Measurements from ENCODE around the gene CCDC116.
"Not testable (repeated sequence)": the region's sequence is repeated elsewhere in the genome, so short reads cannot be mapped to it uniquely, and the experiment has no call there.

Gene CCDC116, protein sequence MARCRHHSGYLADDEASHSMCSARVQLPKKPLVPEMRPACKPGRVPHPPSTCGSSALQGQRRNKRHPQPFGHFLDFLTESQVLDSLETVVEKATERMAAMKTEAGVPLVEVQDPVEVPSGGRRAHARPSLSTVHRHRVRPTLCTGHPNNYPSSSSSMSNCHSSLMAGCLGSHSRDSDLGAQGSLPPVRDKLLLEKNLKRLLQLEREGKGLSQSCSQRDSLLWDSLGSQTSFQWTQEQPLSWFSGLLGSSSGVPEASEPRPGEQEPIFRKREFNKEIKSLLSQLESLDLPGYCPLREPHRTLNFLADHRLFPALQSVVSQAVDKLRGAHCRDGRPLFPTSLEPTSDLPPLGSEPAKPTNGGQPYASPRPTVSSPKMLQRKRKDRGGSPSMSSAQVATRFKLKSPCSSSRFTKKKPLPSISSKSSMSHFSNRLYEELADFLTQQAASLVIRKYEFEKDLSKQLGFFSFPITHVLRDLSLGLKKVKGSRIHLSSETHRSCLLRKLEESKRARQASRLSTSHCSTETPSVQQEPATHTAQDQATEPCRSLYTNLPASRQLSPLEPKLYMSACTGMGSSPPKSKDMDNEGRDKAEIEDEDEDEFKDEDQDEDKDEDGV

DNA sequence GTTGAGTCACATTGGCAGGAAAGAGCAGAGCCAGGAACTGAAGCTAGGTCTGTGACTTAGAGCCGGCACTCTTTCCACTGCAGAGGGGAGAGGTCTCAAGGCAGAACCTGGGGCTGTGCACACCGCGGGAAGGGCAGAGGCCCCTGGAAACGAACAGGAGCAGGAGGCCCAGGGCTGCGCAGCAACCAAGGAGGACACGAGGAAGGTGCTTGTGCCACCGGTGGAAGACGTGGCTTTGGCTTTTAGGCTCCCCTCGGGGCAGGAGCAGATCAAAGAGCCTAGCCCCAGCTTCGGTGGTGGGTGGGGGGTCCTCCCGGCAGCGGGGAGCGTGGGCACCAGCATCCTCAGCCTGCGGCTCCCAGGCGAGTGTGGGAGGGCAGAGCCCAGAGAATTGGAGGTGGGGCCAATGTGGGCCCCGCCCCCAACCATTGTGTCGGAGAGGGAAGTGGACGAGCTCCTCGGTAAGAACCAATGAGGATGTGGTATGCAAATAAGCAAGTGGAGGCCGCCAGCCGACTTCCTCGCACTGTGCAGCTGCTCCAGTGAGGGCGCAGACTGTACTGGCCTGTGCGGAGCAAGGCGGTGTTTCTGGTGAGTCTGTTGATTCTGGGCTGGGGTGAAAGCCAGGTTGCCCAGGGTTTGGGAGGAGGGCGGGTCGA lies at the start of gene CCDC116:
Gene CCDC116 (plus strand): TSS at position 524 of the 659 bp plus-strand sequence. CDS start 422 bp downstream, outside the sequence.
- peak; percentile 69 for DNase-seq

DNA sequence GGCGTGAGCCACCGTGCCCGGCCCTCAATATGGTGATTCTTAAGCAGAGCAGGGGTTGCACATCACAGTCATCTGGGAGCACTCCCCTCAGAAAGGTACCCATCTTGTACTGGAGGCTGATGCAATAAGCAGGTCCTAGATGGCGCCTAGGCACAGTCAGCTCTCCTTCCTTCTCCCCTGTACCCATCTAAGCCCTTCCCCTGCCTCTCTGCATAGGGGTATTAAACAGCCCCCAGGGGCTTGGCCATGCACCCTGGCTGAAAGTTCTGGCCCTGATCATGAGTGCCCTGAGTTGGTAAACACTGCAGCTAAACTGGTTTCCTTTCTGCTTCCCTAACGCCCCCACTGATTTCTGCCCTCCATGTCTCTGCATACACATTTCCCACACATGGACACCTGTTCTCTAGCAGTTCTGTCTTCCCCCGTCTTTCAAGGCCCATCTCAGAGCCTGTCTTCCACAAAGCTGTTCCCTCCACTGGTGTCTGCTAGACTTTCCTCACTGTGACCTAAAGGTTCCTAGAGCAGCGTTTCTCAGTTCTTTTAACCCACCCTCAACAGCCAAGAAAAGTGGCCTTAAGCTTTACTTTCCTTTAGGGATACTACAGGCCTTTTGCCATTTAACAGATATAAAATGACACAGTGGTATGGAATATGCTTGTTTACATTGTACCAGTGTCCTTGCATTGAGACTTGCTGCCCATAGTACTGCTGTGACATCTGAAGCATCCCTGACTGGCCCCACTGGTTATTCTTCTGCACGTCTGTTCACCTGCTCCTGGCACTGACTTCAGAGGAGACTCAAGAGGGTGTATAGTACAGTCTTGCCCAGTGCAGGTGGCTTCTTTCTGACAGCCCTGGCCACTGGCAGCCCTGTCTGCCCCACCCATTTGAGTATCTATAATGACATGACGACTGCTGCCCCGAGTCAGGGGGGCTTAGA lies 49.5 kb upstream of the CCDC116 start:
- DNase-seq, result no peak

DNA sequence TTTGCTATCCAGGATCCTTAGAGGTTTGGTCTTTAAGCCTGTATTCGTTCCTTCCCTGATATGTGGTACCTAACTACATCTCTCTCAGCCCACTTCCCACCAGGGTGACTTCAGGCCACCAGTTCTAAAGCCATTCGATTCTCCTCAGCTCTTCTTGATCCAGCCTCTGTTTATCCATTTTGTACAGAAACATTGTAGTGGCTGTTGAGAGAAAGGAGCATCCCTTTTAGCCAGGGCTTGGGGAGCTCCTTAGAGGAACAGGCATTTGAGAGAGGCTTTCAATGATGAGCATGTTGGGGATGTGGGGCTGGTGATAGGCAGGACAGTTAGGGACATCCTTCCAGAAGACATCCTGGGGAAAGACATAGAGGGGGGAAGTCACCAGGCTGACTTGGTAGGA lies 47.2 kb upstream of the CCDC116 start:
- DNase-seq, result no peak

DNA sequence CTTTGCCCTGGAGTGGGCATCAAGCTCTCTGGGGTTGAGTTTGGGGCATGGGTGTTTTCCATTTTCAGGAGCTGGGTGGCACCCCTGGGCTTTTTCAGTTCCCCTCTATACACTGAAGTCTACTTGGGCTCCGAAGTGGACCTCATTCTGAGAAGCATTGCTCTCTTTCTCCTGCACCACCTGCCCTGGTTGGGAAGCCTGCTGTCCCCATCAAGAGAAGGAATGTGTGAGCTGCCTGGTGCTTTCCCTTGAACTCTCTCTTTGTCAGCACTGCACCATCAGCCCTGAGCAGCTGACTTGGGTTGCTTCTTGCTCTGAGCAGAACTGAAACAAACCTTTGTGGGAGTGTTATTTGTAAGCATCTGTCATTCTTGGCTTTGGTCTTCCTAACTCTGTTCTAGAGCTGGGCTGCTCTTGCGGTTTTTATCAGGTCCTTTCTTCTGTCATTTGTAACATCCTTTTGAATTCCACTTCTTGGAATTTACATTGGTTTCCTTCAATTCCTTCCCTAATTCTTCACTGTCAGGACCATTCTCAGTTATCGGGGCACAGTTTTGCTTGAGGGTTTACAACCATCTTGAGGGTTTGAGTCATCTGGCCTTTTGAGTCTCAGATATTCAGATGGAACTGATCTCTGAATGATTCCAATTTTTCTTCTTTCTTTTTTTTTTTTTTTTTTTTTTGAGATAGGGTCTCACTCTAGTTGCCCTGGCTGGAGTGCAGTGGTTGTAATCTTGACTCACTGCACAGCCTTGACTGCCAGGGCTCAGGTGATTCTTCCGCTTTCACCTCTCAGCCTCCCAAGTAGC lies 44.6 kb upstream of the CCDC116 start:
- peak; percentile 5 for DNase-seq

DNA sequence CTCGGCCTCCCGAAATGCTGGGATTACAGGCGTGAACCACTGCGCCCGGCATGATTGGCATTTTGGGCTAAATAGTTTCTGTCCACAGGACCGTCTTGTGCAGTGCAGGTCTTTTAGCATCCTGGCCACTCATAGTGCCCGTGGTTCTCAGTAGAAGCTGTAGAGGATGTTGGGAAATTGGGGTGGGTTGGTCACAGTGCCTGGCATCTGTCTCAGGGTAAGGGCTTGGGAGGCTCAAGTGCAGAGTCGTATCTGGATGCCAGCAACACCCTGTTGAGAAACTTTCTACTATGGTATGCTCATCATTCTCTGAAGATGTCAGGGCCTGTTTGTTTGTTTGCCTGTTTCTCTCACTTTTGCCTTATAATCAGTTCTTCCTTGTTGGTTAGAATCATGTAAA lies 43.2 kb upstream of the CCDC116 start:
- DNase-seq, result no peak

DNA sequence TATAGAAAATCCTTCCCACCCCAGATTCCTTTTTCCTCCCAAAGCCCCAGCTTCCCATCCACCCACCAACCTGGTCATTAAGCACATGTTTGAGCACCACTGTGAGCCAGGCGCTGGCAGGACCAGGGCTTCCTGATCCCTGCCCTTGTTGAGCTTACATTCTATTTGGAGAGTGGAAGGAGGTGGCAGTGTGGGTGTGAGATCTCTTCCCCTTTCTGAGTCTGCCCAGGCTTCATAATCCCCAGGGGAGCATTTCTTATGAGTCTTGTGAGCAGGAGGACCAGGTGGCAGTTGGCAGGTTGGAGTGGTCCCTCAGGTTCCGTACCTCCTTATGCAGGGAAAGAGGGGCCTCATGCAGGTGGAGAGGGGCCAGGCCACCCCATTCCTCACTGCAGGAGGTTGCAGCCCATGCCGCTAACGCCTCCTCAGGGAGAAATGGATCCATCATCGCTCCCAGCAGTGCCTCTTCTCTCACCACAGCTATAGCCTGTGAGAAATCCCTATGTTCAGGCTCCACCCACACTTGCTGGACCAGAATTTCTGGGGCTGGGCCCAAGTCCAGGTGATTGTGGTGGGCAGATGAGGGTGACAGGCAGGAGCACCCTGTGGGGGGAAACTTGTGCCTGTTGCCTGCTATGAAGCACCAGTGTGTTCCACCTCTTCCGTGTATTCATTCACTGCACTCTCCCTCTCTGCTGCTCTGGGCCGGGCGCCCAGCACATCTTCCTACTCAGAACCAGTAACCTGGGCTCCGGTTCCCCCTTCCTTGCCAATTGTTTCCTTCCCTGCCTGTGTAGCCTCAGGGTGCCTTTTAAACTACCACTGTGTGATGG lies 41.5 kb upstream of the CCDC116 start:
- DNase-seq, result peak; percentile 13

DNA sequence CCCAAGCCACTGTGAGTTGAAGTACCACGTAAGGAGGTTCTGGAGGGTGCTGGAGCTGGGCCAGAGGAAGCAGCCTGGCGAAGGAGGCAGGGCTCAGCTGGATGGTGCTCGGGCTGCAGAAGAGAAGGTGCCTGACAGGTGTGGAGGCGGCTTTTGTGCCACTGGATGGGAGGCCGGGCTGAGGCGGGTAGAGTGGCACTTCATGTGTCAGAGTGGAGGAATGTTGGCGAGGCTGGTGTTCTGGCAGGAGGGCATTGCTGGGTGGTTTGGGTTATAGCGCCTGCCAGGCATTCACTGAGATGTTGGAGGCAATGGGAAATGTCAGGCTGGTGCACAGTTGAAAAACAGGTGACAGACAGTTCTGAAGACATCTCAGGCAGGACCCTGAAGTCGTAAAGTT lies 40.9 kb upstream of the CCDC116 start:
- DNase-seq, result no peak

DNA sequence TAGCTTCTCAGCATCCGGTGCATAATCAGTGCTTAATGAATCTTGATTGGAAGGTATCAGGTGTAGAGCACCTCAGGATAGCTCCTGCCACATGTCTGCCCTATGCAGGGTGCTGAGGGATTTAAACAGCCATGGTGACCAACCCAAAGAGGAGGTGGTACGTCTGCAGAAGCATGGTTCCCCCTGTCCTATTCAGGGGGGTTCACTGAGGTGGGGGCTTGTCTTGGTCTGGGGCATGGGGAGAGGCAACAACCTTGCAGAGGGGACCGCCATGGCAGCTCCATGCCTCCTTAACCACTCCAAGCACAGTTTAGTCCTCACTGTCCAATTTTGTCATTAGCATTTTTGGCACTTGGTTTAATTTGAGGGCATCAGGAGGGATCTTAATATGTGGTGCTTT lies 40.1 kb upstream of the CCDC116 start:
- DNase-seq, result no peak

DNA sequence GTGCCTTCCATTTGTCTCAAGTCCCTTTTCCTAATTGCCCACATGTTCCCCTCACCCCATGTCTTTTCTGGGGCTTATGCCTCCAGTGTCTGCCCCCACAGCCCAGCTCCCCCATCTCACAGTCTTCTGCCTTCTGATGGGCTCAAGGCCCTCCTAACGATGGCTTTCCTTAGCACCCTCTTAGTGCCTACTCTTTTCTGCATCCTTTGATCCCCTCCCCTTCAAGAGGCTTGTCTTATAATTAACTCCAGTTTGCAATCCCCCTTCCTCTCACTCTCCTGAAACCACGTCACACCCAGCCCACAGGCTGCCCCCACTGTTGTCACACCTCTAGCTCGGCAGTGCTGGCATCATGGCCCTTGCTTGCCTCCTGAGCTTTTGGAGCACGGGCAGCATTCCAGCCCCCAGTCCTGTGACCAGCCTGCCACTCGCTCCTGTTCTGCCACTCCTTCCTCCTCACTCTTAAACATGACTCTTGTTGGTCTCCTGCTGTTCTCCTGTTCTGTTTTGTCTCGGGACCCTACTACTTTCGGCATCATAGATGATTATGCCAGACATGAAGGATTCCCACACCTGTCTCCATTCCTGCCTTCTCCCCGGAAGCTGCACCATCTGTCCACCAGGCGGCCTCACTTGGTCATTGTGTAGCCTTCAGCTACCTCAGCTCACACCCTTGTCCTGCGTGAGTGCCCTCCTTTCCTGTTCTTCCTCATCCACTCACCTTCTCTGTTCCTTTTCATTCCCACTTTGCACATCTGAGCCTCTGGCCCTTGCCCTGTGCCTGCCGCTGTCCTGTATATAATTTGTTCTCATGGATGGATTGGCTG lies 38.9 kb upstream of the CCDC116 start:
- DNase-seq, result no peak

DNA sequence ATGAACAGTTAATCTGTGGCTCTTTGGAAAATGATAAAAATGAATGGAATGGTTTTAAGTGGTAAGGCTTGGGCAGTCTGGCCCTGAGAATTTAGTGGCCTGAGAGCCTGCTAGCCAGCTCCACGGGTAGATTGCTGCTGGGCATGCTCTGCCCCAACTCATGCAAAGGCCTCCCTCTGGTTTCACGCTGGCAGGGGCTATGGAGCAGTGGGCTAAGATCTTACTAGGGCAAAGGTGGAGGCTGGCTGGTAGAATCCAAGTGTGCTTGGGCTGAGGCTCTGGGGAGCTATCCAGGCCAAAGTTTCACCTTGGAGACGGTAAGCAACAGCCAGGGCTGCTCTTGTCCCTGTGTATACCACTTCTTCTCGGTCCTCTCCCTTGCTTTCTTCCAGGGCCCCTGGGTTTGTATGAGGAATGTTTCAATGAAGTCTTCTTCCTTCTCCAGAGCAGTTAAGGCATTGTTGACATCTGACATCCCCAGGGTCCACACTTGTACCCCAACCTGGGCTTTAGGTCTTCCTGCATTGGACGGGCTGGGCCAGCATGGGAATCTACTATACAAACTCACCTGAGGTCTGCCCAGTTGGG lies 37.6 kb upstream of the CCDC116 start:
- DNase-seq, result no peak

DNA sequence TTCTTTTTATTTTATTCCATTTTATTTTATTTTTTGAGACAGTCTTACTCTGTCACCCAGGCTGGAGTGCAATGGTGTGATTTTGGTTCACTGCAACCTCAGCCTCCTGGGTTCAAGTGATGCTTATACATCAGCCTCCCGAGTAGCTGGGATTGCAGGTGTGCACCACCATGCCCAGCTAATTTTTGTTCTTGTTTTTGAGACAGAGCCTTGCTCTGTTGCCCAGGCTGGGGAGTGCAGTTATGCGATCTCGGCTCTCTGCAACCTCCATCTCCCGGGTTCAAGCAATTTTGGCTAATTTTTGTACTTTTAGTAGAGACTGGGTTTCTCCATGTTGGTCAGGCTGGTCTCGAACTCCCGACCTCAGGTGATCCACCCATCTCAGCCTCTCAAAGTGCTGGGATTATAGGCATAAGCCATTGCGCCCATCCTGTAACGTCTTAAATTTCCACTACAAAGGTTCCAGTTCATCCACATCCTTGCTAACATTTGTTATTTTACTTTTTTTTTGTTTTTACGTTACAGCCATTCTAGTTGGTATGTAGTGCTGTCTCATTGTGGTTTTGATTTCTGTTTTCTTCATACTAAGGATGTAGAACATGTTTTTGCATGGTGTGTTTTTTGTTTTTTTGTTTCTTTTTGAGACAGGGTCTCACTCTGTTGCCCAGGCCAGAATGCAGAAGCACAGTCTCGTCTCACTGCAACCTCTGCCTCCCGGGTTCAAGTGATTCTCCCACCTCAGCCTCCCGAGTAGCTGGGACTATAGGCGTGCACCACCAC lies 36.0 kb upstream of the CCDC116 start:
- not testable (repeated sequence) for DNase-seq

DNA sequence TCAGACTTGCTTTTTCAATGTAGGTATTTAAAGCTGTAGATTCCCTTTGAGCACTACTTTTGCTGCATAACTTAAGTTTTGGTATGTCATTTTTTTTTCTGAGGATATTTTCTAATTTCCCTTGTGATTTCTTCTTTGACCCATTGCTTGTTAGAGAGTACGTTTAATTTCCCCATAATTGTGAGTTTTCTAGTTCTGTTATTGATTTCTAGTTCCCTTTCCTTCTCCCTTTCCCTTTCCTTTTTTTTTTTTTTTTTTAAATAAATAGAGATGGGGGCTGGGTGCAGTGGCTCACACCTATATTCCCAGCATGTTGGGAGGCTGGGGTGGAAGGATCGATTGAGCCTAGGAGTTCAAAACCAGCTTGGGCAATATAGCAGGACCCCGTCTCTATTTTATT lies 34.3 kb upstream of the CCDC116 start:
- no peak for DNase-seq

DNA sequence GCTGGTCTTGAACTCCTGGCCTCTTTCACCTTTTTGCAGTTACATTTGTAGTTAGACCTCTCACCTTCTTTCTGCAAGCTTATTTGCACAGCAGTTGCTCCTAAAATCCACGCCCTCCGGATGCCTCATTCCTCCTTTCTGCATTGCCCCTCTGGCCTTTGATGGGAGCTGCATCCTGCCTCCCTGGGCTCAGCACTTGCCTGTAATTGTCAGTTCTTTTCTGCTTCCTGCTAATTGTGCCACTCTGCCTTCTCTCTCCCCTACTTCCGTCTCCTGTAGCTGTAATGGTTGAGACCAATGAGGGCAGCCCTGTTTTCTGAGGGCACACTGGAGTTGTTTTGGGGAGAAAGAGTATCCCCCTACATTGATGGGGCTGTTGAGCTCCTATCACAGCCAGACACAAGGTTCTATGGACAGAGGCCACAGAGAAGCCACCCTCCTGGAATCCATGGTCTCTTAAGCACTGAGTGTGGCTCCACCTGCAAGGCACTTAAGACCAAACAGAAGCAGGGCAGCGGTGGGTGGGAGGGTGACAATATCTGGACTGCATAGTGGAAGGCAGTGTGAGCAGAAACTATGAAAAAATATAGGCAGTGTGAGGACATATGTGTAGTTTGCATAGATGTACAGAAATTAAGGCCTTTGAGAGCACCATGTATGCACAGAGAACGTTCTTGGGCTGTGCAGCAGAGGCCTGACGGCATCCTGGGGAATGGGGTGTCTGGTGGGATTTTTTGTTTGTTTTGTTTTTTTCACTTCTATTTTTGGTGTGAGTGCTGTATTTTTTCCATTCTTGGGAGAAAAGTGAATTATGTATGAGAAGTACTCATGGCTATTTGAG lies 33.3 kb upstream of the CCDC116 start:
- no peak for DNase-seq

DNA sequence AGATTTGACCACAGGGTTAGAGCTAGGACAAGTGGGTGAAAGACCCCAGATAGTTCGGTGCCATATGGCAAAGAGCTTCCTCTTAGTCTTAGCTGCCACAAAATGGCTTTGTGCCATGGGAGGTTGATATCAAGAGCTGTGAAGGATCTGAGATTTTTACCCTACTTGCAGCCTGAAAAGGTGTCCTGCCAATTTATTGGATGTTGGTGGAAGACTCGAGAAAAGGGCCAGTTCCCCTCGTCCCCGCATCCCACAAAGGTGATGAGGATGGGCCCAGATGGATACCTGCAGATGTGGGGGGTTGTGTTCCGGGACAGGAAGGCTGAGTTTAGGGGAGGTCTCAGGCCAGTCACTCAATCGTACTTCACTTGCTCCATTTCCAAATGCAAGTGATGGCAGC lies 30.0 kb upstream of the CCDC116 start:
- DNase-seq, result no peak

DNA sequence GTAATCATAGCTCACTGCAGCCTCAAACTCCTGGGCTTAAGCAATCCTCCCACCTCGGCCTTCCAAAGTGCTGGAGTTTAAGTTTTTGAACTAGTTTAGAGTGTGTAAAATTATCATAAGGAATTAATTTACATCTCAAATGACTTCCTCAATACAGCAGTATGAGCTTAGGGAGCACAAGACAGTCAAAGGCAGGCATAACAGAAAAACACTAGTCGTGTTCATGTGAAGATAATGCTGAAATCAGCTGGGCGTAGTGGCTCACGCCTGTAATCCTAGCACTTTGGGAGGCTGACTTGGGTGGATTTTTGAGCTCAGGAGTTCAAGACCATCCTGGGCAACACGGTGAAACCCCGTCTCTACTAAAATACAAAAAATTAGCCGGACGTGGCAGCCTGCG lies 28.6 kb upstream of the CCDC116 start:
- DNase-seq, result no peak

DNA sequence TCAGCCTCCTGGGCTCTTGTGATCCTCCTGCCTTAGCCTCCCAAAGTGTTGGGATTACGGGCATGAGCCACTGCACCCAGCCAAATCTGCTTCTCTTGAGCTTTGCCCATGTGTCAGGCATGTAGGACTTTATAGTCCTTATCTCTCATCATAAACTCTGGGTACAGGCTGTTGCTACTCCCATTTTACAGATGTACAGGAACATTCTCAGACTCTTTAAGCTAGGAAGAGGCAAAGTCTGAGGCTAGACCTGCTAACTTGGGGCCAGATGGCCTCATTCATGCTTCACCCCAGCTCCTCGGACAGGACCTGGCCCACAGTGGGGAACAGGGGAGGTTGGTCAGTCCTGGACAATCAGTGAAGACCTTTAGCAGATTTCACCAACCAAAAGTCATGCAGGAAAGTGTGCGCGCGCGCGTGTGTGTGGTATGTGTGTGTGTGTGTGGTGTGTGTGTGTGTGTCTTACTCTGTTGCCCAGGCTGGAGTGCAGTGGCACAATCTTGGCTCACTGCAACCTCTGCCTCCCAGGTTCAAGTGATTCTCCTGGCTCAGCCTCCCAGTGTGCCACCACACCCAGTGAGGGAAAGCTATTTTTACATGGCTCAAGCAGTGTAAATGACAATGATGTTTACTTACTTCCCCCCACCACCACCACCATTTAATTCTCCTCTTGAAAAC lies 26.5 kb upstream of the CCDC116 start:
- DNase-seq, result no peak

DNA sequence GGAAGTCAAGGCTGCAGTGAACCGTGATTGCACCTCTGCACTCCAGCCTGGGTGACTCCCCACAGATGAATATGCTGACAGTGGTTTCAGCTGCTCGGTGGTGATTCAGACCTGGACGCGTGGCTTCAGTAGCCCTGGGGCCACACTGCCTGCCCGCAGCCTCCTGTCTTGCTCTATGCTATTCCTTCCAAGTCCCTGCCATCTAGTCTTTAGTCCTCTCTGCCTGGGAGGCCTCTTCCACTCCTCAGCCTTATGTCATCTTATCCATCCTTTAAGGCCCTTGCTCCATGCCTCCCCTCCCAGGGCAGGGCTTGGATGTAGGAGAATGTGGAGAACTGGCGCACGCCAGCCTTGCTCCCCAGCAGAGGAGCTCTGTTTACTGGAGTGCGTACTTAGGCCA lies 25.8 kb upstream of the CCDC116 start:
- DNase-seq, result no peak

All from CD4-positive, alpha-beta T cell treated with Interferon gamma for 1 hour (primary cell).